Bronchial epithelial cell (primary cell): ENCODE measurements around the gene FCRL4. TPM values are rescaled to one million over a fixed set of nuclear protein-coding genes. Genes with fewer than 3 reads are reported as not detected.

ENCODE experiments used
- DNase-seq: peaks from one replicate; pipeline ENCODE4 v3.0.0-alpha.2; 2010; ENCODE audit warnings: low read depth
- FAIRE-seq: peaks from 2 replicates; lab custom pipeline; 2011; peaks lifted over from hg19 to GRCh38; lab: Jason Lieb, UNC
- H3K27me3 ChIP-seq: 2 replicates; pipeline ENCODE4 v1.5.1; 2011; ENCODE audit warnings: low read length; ENCODE audit not compliant: control insufficient read depth, insufficient read depth
- H3K36me3 ChIP-seq: 2 replicates; pipeline ENCODE4 v1.5.1; 2011; ENCODE audit warnings: low read length; ENCODE audit not compliant: control insufficient read depth, insufficient read depth
- H3K4me3 ChIP-seq: 2 replicates; pipeline ENCODE4 v1.5.1; 2011; ENCODE audit warnings: mild to moderate bottlenecking, low read depth, low read length, control low read depth
- total RNA-seq: library from RNA; depleted of rRNA; stranded (reverse); fragments of >200 nt; gene quantifications from 2 replicates; pipeline ENCODE4 v1.2.1, GENCODE V29; 2014
- TF ChIP-seq, protein P1 (sequence below): IDR thresholded peaks from 2 replicates; pipeline ENCODE4 v1.5.1; 2011; ENCODE audit warnings: mild to moderate bottlenecking, moderate library complexity, low read length, control low read depth, inconsistent platforms; ENCODE audit not compliant: insufficient read depth, severe bottlenecking

The FCRL4 gene
- total RNA-seq, 1 donor from 2014 or later = not detected

GRCh38 chr1:157575744-157576143 lies 22.1 kb downstream of the FCRL4 start:
- Histone ChIP-seq H3K36me3 (no peaks in the 10 kb centered on the region), H3K4me3 (no peak overlapping the region), H3K27me3 (no peaks in the 10 kb centered on the region)
- FAIRE-seq (no peak), DNase-seq (no peak)
- TF ChIP-seq, protein P1, sequence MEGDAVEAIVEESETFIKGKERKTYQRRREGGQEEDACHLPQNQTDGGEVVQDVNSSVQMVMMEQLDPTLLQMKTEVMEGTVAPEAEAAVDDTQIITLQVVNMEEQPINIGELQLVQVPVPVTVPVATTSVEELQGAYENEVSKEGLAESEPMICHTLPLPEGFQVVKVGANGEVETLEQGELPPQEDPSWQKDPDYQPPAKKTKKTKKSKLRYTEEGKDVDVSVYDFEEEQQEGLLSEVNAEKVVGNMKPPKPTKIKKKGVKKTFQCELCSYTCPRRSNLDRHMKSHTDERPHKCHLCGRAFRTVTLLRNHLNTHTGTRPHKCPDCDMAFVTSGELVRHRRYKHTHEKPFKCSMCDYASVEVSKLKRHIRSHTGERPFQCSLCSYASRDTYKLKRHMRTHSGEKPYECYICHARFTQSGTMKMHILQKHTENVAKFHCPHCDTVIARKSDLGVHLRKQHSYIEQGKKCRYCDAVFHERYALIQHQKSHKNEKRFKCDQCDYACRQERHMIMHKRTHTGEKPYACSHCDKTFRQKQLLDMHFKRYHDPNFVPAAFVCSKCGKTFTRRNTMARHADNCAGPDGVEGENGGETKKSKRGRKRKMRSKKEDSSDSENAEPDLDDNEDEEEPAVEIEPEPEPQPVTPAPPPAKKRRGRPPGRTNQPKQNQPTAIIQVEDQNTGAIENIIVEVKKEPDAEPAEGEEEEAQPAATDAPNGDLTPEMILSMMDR = no peak

DNA sequence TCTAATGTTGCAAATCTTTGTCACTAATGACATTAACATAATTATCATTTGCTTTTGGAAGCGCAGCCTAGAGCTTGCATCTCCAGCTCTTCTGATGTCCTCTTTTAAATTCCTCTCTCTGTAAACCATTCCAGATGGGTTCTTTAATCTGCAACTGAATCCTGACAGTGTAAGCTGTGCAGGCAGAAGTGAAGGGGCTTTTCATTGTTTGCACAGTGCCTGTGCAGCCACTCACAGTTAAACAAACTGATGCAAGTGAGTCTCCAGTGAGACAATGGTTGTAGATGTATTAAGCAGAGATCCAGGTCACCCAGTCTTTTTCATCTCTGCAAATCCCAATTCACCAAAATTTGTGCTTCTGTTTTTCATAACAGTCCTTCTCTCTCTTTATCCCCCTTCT lies 23.0 kb downstream of the FCRL4 start:
- TF ChIP-seq, protein P1 = no peak
- Histone ChIP-seq H3K27me3 (no peaks in the 10 kb centered on the region), H3K4me3 (no peak overlapping the region), H3K36me3 (no peaks in the 10 kb centered on the region)
- DNase-seq (no peak), FAIRE-seq (no peak)

- FAIRE-seq = no peak
- no peaks in the 10 kb centered on the region for H3K36me3 ChIP-seq
- DNase-seq = no peak
- TF ChIP-seq, protein P1 = no peak
- no peaks in the 10 kb centered on the region for H3K27me3 ChIP-seq
- H3K4me3 ChIP-seq = no peak overlapping the region
Observed at GRCh38 chr1:157566484-157567300, 31.2 kb downstream of the FCRL4 start.

DNA sequence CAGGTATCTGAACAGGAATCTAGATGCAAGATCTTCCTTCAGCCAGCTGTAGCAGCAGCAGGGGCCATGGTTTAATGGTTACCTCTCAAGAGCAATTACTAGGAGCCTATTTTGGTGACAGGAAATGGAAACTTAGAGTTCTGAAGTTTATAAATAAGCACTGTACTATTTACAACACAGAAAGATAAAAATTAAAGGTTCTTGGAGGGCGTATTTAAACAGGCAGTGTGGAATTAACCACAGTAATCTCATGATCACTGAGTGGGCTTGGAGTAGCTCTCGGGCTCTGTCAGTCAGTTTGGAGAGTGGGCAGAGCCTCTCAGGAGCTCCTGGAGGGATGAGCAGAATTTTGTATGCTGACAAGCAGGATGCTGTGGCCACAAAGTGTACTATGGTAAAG lies 35.4 kb downstream of the FCRL4 start:
- FAIRE-seq (no peak), DNase-seq (no peak)
- Histone ChIP-seq H3K36me3 (no peaks in the 10 kb centered on the region), H3K27me3 (no peaks in the 10 kb centered on the region), H3K4me3 (no peak overlapping the region)
- TF ChIP-seq, protein P1 = no peak

- FAIRE-seq = no peak
Observed at GRCh38 chr1:157558119-157558518, 39.8 kb downstream of the FCRL4 start.

More at GRCh38 chr1:157558119-157558518, 39.8 kb downstream of the FCRL4 start:
- Histone ChIP-seq H3K27me3 (no peaks in the 10 kb centered on the region), H3K36me3 (no peaks in the 10 kb centered on the region), H3K4me3 (no peak overlapping the region)
- DNase-seq = peak; percentile 14
- TF ChIP-seq, protein P1 = no peak
